ENCODE results near the gene PLIN1.

The PLIN1 gene

DNA sequence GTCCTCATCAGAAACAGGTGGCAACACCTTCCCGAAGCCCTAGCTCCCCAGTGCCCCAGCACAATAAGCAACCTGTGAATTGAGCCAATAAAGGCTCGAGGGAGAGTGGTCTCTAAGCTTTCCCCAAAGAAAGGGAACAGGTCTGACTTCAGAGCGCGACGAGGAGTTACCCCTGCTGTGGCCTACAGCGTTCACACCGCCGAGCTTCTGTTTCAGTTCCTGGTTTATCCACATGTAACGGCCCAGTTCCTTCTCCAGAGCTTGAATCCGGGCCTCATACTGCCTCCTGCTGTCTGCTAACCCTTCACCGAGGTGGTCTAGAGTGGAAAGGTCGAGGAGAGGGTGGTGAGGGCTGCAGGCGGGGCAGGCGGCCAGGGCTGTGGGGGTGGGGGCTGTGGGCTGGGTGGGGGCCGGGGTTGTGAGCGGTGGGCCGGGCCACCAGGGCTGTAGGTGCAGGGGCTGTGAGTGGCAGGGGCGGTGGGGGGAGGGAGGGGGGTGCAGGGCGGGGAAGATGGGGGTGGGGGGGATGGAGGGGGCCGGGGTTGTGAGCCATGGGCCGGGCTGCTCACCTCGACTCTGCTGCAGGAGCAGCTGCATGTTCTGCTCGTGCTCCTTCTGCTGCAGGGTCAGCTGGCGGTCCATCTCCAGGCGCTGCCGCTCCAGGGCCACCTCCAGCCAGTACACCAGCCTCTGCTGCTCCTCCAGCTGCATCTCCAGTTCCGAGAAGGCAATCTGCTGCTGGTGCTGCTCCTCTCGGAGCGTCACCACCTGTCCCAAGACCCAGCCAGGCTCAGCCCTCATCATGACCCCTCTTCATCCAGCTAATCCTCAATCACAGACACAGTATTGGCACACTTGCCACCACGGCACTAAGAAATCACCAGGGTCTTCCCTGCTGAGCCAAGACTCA, 50.1 kb downstream of the PLIN1 start:
- no peak for DNase-seq (ENCODE audit: low spot score)

DNA sequence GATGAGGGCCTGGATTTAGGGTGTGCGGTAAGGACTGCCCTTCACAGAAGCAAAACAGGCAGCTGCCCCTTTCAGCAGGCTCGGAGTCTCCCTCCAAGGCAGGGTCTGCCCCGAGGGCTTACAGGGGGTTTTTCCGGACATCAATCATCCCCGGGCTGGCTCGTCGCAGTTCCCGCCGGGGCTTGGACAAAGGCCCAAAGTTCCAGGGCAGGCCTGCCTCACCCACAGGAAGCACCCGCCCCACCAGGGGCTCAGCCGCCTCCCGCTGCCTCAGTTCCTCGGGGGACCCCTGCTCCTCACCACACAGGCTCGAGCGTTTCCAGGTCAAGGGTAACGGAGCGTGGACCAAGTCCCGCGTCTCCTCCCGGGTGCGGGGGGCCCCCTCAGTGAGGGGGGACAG, 50.9 kb downstream of the PLIN1 start:
- no peak for DNase-seq (ENCODE audit: low spot score)

DNA sequence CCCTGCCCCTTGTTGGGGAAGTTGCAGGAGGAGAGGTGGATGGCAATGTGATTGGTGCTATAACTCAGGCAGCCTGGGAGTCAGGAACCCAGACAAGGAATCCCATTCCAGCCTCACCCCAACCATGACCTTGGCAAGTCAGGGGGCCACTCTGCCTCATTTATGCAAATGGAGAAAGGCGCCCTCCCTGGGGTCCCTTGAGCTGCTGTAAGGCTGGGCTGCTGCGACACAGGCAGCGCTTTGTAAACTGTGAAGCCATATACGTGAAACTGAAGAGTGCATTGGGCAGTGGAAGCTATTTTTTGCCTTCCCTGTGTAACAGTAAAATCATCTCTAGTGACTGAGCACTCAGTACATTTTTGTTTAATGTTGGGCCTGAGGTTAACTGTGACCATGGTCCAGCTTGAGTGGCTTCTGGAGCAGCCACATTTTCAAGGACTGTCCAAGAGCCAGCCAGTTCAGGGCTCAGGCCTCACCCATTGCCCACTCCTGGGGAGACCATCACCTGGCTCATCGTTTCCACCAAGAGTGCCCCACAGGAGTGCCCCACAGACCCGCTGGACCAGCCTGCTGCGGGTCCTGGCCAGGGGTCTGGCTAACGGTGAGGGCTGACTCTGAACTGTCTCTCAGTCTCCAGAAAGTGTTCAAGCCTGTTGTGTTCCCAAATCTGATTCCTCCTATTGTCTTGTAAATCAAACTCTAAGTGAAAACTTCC, 51.8 kb downstream of the PLIN1 start:
- no peak for DNase-seq (ENCODE audit: low spot score)

DNA sequence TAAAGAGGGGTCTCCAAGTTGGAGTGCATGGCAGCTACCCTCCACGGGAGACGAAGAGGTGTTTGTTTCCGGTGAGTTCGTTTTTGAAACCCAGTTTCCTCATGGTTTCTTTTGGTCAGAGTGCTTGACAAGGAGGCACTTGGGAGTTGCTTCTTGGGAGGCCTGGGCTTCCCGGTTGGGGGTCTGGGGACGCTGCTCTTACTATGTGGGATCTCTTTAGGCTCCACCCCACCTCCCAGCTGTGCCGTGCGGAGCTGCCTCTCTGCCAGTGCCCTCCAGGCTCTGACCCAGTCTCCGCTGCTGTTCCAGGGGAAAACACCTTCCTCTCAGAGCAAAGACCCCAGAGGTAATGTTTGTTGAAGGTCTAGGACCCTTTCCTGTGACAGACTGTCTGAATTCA, 53.5 kb downstream of the PLIN1 start:
- no peak for DNase-seq (ENCODE audit: low spot score)

DNA sequence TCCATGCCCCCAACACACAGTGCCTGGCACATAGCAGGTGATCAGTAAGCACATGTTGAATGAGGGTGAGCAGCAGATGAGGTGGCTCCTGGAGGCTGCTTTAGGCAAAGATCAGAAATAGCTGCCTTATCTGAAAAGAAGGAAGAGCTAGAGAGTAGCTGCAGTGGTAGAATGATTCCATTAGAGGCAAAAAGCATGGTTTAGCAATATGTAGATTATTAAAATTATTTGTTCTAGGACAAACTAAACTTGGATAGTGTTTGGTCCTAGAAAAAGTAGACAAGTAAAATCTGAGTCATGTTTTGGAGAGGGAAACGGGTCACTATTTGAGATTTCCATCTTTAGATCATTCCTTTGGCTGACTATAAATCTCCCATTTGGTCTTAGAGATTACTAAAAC, 56.0 kb downstream of the PLIN1 start:
- no peak for DNase-seq (ENCODE audit: low spot score)

DNA sequence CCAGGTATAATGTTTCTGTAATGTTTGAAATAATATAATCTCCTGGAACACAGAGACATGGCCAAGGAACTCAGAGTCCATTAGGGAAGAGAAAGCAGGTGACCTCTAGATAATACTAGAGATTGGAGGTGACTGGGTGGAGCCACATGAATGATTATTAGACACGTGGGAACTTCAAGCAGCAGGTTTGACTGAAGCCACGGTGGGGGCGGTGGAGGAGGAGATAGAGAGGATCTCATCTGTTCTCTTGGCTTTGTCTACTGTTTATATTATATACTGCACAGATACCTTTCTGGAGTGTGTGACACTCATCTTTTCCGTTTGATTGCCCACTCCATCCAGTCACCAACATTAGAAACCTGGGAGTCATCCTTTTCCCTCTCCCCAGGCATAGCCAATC, 57.6 kb downstream of the PLIN1 start:
- no peak for DNase-seq (ENCODE audit: low spot score)

DNA sequence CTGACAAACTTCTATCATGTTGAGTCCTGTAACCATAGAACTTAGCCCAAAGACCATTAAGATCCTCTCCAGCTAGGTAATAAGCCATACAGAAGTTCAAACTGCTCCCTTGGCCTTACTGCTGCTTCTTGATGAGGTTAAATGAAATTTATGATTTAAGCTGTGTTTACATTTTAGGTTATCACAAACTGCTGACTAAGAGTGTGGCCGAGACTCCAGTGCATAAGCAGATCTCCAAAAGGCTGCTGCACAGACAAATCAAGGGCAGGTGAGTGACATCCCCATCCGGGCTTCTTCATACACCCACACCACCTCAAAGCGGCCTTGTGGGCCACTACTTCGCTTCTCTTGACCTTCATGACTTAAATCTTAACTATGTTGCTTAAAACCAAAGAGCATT, 62.9 kb downstream of the PLIN1 start:
- DNase-seq (ENCODE audit: low spot score), result no peak

DNA sequence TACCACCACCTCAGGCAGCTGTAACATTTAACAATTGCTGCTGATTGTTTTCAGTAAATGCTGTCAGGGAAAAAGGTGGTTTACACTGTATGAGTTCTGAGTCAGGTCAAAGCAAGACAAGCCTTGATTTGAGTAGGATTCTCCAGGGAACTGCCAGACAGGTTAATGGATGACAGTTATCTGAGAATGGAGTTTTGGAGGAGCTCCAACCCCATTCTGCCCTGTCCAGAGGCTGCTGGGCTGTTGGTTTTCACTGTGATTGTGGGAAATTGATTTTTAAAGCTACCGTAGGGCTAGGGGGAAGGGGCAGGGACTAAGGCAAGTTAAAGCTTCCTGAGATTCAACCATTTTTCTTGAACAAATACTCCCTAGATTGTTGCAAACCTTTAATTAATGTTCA, 64.0 kb downstream of the PLIN1 start:
- no peak for DNase-seq (ENCODE audit: low spot score)

All from CD4-positive, alpha-beta T cell treated with Interleukin-2 at 100 ng/mL for 4 hours (primary cell).